Naive thymus-derived CD8-positive, alpha-beta T cell (primary cell): ENCODE results near the gene BRPF1. TPM values are rescaled to one million over a fixed set of nuclear protein-coding genes. Genes with fewer than 3 reads are reported as not detected.
"Not testable (repeated sequence)": the region's sequence is repeated elsewhere in the genome, so short reads cannot be mapped to it uniquely, and the experiment has no call there.

ENCODE experiments used
- ATAC-seq, 2 donors: fragments of 150-1000 bp; cut with Tn5 transposase in 1 of 2; sonication (Bioruptor Pico), chemical (Tn5 transposase) in 1 of 2; 1 replicate in 1 of 2; 2 replicates in 1 of 2; pipeline ENCODE4 v1.10.0; 2021; ENCODE audit warnings: mild to moderate bottlenecking in 2 of 2, moderate library complexity in 2 of 2
- POLR2A ChIA-PET: fragments of 350-600 bp; sonication (Branson Sonifier 250); formaldehyde crosslinking; loops from one replicate; lab custom pipeline; 2021; ENCODE audit warnings: antibody characterized with exemption; lab: Charles Lee
- DNase-seq, 10 donors: peaks; one replicate each; pipeline versions ENCODE4 v3.0.0 to v3.0.0-alpha.2; 2020 to 2022
- H3K27ac Mint-ChIP-seq, 10 donors: one replicate each; pipeline ENCODE4 v1.8.0; 2020 to 2022; ENCODE audit warnings: mild to moderate bottlenecking in 10 of 10, mixed read lengths in 10 of 10, moderate library complexity in 4 of 10, inconsistent platforms in 1 of 10
- H3K27me3 Mint-ChIP-seq, 5 donors: one replicate each; pipeline ENCODE4 v1.8.0; 2021 to 2022; ENCODE audit warnings: mixed read lengths in 5 of 5
- H3K36me3 Mint-ChIP-seq, 3 donors: one replicate each; pipeline ENCODE4 v1.8.0; 2020 to 2022; ENCODE audit warnings: mixed read lengths in 3 of 3, mild to moderate bottlenecking in 2 of 3, inconsistent platforms in 1 of 3
- H3K4me1 Mint-ChIP-seq, 4 donors: one replicate each; pipeline ENCODE4 v1.8.0; 2021 to 2022; ENCODE audit warnings: mixed read lengths in 4 of 4
- H3K4me3 Mint-ChIP-seq, 10 donors: one replicate each; pipeline ENCODE4 v1.8.0; 2020 to 2022; ENCODE audit warnings: mild to moderate bottlenecking in 10 of 10, mixed read lengths in 10 of 10, moderate library complexity in 6 of 10, inconsistent platforms in 1 of 10
- H3K9me3 Mint-ChIP-seq, 9 donors: one replicate each; pipeline ENCODE4 v1.8.0; 2020 to 2022; ENCODE audit warnings: mixed read lengths in 9 of 9, mild to moderate bottlenecking in 3 of 9, inconsistent platforms in 1 of 9, moderate library complexity in 1 of 9
- polyA plus RNA-seq, 3 donors: library from polyadenylated mRNA; unstranded; fragments of 300-500 nt; fragmentation: Illumina TruSeq; gene quantifications; one replicate each; pipeline ENCODE4 v1.2.3, GENCODE V29; 2021
- total RNA-seq, 8 experiments: library from RNA in 2 of 8; stranded (reverse) in 2 of 8; gene quantifications; one replicate each; pipeline ENCODE4 v1.2.3 and lab custom pipeline; 2021 to 2026

The BRPF1 gene
- total and polyA plus RNA-seq, 5 experiments from 2014 or later: 8.8 to 43.9 (median 24.9) TPM

DNA sequence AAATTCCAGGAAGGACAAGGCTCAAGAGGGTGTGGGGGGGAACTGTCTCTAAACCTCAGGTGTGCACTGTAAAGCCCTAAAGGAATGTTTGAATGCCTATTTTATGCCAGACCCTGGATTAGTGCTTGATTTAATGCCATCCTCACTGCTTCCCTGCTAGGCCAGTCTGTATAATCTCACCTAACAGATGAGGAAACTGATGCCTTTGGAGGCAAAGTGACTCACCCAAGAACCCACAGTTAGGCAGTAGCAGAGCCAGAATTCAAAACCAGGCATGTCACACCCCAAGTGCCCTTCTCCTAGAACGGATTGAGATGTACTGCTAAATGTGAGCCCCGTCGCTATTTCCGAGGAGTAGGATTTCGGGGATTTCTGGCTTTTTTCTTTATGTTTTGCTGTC, 30.4 kb downstream of the BRPF1 start:
- POLR2A ChIA-PET: no interaction called here
- Mint-ChIP-seq H3K27ac (no peak overlapping the region), H3K36me3 (peaks cover 0 to 26% (median 11%) of the 10 kb centered on the region in 3 donors), H3K9me3 (no peaks in the 10 kb centered on the region), H3K27me3 (no peaks in the 10 kb centered on the region), H3K4me3 (no peak overlapping the region), H3K4me1 (peaks cover 3 to 11% (median 3%) of the 10 kb centered on the region in 4 donors)
- ATAC-seq (no peak), DNase-seq (no peak)

DNA sequence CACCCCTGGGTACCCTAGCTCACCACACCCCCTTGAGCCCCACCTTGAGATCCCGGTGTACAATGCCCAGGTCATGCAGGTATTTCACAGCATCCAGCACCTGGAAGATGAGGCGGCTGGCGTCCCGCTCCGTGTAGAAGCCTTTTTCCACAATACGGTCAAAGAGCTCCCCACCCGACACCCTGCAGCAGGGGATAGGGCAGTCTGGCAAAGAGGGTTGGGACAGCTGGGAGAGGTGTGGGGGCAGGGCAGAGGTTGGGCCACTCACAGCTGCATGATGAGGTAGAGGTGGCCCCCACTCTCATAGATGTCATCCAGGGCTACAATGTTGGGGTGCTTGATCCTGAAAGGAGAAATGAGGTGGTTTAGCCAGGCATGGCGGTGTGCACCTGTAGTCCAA, 31.3 kb downstream of the BRPF1 start:
- DNase-seq: no peak
- no peak overlapping the region for H3K27ac Mint-ChIP-seq
- POLR2A ChIA-PET: interaction anchor here (0.6 to 1.7 kb wide), 5 partner anchors 12 to 499 kb away, joined by 3 to 5 read pairs (median 5); partner anchors contain the start of gene OGG1
- peaks cover 0 to 20% (median 11%) of the 10 kb centered on the region in 3 donors for H3K36me3 Mint-ChIP-seq
- H3K4me1 Mint-ChIP-seq: peaks cover 4 to 15% (median 12%) of the 10 kb centered on the region in 4 donors
- no peaks in the 10 kb centered on the region for H3K9me3 Mint-ChIP-seq
- no peaks in the 10 kb centered on the region for H3K27me3 Mint-ChIP-seq
- no peak overlapping the region for H3K4me3 Mint-ChIP-seq
- ATAC-seq: no peak

DNA sequence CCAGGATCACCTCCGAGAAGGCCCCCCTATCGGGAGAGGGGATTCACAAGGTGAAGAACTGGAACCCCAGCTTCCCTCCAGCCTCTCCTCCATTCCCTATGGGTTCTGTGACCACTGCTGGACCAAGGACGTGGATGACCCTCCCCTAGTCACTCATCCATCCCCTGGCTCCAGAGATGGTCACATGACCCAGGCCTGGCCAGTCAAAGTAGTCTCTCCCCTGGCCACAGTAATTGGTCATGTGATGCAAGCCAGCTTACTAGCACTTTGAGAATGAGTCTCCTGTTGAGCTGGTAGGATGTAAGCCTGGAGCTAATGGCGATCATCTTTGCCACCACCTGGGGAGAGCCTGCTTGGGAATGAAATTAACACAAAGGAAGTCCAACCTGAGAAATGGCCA, 34.3 kb downstream of the BRPF1 start:
- Mint-ChIP-seq H3K4me3 (no peak overlapping the region), H3K27me3 (peaks cover 0 to under 1% (median 0%) of the 10 kb centered on the region in 5 donors)
- POLR2A ChIA-PET: no interaction called here

DNA sequence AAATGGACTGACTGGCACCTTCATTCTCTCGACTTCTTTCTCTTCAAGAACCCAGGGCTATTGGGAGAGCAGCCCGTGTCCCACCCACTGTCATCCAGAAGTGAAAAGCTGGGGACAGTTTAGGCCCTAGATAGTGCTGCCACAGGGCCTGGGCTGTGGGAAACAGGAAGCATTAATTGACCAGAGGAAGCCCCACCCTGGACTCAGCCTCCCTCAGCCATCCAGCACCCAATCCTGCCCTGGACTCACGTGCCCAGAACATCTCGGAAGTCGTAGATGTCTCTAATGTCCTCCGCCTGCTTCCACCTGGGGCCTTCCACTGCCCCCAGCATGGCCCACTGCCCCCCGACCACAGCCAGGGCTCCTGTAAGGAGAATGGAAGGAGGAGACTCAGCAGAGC, 35.9 kb downstream of the BRPF1 start:
- no peaks in the 10 kb centered on the region for H3K9me3 Mint-ChIP-seq
- no peak overlapping the region for H3K27ac Mint-ChIP-seq
- no peaks in the 10 kb centered on the region for H3K36me3 Mint-ChIP-seq
- ATAC-seq (no peak), DNase-seq (no peak)
- H3K4me3 Mint-ChIP-seq: no peak overlapping the region
- H3K4me1 Mint-ChIP-seq: peaks cover 16 to 43% (median 29%) of the 10 kb centered on the region in 4 donors
- POLR2A ChIA-PET: no interaction called here
- H3K27me3 Mint-ChIP-seq: peaks cover 0 to 1% (median 0%) of the 10 kb centered on the region in 5 donors

More for the DNA sequence above, 34.3 kb downstream of the BRPF1 start:
- DNase-seq (no peak), ATAC-seq (no peak)
- Mint-ChIP-seq H3K36me3 (peaks cover 0 to 3% (median 2%) of the 10 kb centered on the region in 3 donors), H3K27ac (no peak overlapping the region), H3K9me3 (no peaks in the 10 kb centered on the region), H3K4me1 (peaks cover 18 to 41% (median 27%) of the 10 kb centered on the region in 4 donors)

DNA sequence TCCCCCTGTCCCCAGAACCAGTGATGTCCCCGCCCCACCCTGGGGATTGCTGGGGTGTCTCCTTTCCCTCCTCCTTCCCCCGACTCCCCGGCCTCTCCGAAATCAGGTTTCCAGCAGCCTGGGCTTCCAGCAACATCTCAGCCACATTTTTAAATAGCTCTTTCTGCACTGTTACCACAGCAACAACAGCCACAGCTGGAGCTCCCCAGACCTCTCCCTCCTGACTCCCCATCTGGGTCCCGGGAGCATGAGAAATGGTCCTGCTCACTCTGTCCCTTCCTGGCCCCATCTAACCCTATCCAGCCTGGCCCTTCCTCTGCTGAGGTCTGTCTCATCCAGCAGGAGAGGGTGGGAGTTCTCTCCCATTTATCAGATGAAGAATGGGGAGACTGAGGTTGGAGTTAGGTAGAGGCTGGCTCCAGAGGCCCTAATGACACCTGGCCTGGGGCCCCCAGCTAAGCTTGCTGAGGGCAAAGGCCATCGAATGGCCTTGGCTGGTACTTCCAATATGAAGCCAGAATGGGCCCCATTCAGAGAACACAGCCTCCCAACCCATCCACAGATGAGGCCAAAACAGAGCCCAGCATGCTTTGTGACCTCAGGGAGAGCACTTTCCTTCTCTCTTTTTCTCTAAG, 36.7 kb downstream of the BRPF1 start:
- Mint-ChIP-seq H3K27me3 (peaks cover 0 to 1% (median 0%) of the 10 kb centered on the region in 5 donors), H3K36me3 (no peaks in the 10 kb centered on the region), H3K4me3 (peak overlapping the region in 1 of 10 donors; percentile 40), H3K4me1 (peaks cover 16 to 43% (median 29%) of the 10 kb centered on the region in 4 donors), H3K9me3 (no peaks in the 10 kb centered on the region), H3K27ac (peak overlapping the region in 2 of 10 donors; percentile 1 to 75)
- no peak for DNase-seq
- ATAC-seq: no peak
- POLR2A ChIA-PET: no interaction called here

DNA sequence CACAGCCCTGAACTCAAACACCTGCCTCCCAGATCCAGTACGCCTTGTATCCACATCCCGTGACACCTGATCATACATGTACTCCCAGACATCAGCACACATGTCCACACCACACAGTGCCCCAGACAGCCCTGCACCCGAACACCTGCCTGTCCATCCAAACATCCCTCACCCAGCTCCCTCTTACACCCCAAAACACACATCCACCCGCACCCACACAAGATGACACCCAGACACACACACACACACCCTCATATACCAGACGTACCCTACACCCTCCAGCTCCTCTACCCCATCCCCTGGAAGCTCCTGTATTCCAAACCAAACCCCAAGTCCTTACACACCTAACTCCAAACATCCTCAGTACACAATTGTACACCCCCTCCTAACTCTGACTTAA, 37.5 kb downstream of the BRPF1 start:
- ATAC-seq: no peak
- Mint-ChIP-seq H3K9me3 (no peaks in the 10 kb centered on the region), H3K4me1 (peaks cover 16 to 43% (median 29%) of the 10 kb centered on the region in 4 donors), H3K27ac (peak overlapping the region in 5 of 10 donors; percentile 1 to 79 (median 31)), H3K36me3 (peaks cover 0 to 3% (median 0%) of the 10 kb centered on the region in 3 donors), H3K27me3 (peaks cover 0 to 1% (median 0%) of the 10 kb centered on the region in 5 donors), H3K4me3 (peak overlapping the region; percentile 1 to 74 (median 56))
- DNase-seq: no peak
- POLR2A ChIA-PET: interaction anchor here (1.6 kb wide), 1 partner anchor 36 kb away, joined by 4 read pairs; no protein-coding TSS in a partner anchor

DNA sequence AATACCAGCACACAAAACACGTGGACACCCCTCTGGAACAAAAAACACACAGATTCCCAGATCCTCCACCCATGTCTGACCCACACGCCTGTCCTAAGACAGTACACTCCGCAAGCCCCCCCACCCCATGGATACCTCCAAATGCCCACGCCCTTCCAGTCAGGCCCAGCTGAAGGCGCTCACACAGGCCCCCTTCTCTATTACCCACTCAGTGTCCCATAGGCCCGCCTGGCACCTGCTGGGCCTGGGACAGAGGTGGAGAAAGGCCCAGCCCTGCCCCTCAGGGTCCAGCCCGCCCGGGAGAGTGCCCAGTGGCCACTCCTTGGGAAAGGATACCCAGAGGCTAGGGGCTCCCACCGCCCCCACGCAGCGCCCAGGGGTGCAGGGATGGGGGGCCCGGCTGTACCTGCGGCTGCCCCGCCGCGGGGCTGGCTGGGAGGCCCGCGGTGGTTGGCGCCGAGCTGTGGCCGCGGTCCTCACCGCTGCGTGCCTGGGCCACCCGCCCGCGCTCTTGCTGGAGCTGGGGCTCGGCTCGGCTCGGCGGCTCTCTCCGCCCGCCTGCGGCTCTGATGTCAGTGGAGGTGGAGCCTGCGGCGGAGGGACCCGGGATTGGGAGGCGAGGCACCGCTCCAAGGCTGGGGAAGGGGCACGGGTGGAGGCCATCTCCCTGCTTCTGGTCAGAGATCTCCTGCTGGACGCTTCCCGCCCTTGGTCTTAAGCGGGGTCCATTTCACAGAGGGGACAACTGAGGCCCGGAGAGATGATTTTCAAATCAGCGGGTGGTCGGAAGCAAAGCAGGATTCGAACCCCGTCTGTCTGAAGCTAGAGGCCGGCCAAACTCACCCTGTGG, 38.1 kb downstream of the BRPF1 start, which contains the start of gene CAMK1:
CAMK1 (minus strand) TSS at position 522 of the 850 bp plus-strand sequence. CDS start 2,198 bp downstream, outside the sequence.
- Mint-ChIP-seq H3K4me3 (peak within 1 kb of the TSS; percentile 39 to 74 (median 62)), H3K36me3 (peaks cover 0 to 3% (median 0%) of the 10 kb centered on the region in 3 donors), H3K27me3 (peaks cover 0 to 1% (median 0%) of the 10 kb centered on the region in 5 donors), H3K9me3 (no peaks in the 10 kb centered on the region), H3K27ac (peak within 1 kb of the TSS in 7 of 10 donors; percentile 1 to 79 (median 40)), H3K4me1 (peaks cover 16 to 43% (median 29%) of the 10 kb centered on the region in 4 donors)
- POLR2A ChIA-PET: interaction anchor here (1.6 kb wide), 1 partner anchor 35 kb away, joined by 4 read pairs; no protein-coding TSS in a partner anchor
- DNase-seq (peak in 7 of 10 donors; percentile 16 to 46 (median 36)), ATAC-seq (peak; percentile 95 to 97)

DNA sequence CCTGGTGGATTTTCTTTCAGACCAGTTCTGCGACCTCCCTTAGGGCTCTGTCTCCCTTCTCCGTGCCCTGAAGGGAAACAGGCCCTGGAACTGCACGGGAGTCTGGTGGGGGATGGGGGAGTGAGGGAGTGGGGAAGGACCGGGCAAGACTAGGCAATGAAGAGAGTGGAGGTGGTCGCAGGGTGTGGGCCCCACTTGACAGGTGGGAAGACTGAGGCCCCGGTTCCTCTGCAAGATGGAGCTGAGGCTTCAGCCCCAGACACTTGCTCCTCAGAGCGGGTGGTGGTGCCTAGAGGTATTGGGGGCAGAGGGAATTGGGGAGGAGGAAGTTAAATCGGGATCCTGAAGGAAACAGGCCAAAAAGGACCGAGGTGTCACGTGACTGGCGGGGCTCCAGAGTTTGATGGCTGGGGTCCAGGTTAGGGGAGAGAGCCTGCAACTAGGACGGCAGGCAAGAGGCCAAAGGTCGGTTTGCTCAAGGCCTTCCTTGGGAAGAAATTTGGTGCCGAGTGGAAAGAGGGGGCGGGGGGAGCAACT, 38.8 kb downstream of the BRPF1 start:
- Mint-ChIP-seq H3K9me3 (no peaks in the 10 kb centered on the region), H3K27ac (peak overlapping the region in 3 of 10 donors; percentile 40 to 75 (median 60)), H3K4me3 (peak overlapping the region; percentile 4 to 67 (median 48)), H3K36me3 (peaks cover 0 to 3% (median 0%) of the 10 kb centered on the region in 3 donors), H3K27me3 (peaks cover 0 to 1% (median 0%) of the 10 kb centered on the region in 5 donors), H3K4me1 (peaks cover 18 to 43% (median 29%) of the 10 kb centered on the region in 4 donors)
- ATAC-seq (peak in 1 of 2 donors; percentile 6), DNase-seq (no peak)
- POLR2A ChIA-PET: interaction anchor here (1.6 kb wide), 1 partner anchor 34 kb away, joined by 4 read pairs; no protein-coding TSS in a partner anchor

DNA sequence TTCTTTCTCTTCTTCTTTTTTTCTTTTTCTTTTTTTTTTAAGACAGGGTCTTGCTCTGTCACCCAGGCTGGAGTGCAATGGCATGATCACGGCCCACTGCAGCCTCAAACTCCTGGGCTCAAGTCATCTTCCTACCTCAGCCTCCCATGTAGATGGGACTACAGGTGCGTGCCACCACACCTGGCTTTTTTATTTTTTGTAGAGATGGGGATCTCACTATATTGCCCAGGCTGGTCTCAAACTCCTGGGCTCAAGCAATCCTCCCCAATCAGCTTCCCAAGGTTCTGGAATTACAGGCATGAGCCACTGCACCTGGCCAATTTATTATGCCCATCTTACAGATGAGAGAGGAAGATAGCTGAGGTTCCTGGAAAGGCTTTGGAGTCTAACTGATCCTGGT, 39.5 kb downstream of the BRPF1 start:
- peak overlapping the region in 9 of 10 donors; percentile 22 to 71 (median 50) for H3K4me3 Mint-ChIP-seq
- H3K4me1 Mint-ChIP-seq: peaks cover 21 to 46% (median 30%) of the 10 kb centered on the region in 4 donors
- ATAC-seq, DNase-seq, H3K9me3 Mint-ChIP-seq, H3K27me3 Mint-ChIP-seq, POLR2A ChIA-PET, H3K36me3 Mint-ChIP-seq: not testable (repeated sequence)
- H3K27ac Mint-ChIP-seq: peak overlapping the region in 2 of 10 donors; percentile 73 to 75

DNA sequence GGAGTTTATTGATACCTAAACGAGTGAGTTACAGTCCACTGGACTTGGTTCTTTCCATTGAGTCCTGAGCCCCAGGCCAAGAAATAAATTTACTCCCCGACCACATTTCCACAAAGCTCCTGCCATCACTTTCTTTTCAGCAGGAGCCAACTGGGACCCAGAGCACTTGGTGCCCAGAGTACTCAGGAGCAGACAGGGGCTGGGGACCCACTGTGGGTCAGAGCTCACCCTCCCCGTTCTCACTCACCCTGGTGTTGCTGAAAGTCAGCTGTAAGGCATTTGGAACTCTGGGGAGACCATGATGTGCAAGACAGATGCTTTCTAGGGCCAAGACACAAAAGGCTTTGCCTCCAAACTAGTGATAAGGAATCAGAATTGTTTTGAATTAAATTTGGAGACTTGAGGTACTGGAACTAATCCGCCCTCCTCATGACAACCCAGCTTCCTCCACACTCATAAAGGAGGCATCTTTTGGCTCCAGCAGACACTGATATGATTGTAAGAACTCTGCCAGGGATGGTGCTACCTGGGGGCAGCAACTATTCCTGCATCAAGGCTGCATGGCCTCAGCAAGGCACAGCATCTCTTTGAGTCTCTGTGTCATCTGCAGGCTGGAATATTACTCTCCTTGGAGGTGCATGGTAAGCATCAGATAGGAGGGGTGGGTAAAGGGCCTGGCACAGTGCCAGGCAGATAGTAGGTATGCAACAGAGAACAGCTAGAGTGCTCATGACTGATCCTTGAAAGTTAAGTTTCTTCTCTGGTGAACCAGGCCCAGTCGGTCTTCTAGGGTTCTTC, 45.6 kb downstream of the BRPF1 start:
- Mint-ChIP-seq H3K4me3 (no peak overlapping the region), H3K27ac (peak overlapping the region in 2 of 10 donors; percentile 36 to 63)
- POLR2A ChIA-PET: interaction anchor here (1.1 to 1.6 kb wide), 2 partner anchors 16 to 128 kb away, joined by 3 to 5 read pairs; partner anchors contain the start of genes ARPC4, MTMR14 and TADA3

DNA sequence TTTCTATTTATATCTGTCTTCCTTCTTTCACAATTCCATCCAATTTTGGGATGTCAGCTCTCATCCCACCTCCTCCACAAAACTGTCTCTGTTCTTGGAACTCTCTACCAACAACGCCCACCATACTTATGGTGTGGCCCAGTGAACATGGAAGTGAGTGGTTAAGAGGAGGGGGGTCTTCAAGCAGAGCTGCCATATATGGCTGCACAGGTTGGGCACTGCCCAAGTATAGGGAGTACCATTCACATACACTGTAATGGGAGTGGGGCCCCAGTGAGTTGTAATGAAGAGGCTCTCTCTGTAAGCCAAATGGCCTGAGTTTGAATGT, 46.1 kb downstream of the BRPF1 start:
- H3K27ac Mint-ChIP-seq: no peak overlapping the region
- peaks cover 35 to 60% (median 60%) of the 10 kb centered on the region in 4 donors for H3K4me1 Mint-ChIP-seq
- ATAC-seq: no peak
- POLR2A ChIA-PET: interaction anchor here (1.1 to 1.6 kb wide), 2 partner anchors 15 to 128 kb away, joined by 3 to 5 read pairs; partner anchors contain the start of genes ARPC4, MTMR14 and TADA3
- no peak for DNase-seq
- no peak overlapping the region for H3K4me3 Mint-ChIP-seq
- H3K36me3 Mint-ChIP-seq: peaks cover 0 to 16% (median 3%) of the 10 kb centered on the region in 3 donors
- H3K27me3 Mint-ChIP-seq: no peaks in the 10 kb centered on the region
- H3K9me3 Mint-ChIP-seq: no peaks in the 10 kb centered on the region

More for the DNA sequence above, 45.6 kb downstream of the BRPF1 start:
- DNase-seq: no peak
- no peak for ATAC-seq
- H3K4me1 Mint-ChIP-seq: peaks cover 32 to 55% (median 54%) of the 10 kb centered on the region in 4 donors
- H3K9me3 Mint-ChIP-seq: no peaks in the 10 kb centered on the region
- no peaks in the 10 kb centered on the region for H3K27me3 Mint-ChIP-seq
- H3K36me3 Mint-ChIP-seq: peaks cover 0 to 10% (median 0%) of the 10 kb centered on the region in 3 donors
